Activated naive CD4-positive, alpha-beta T cell treated with anti-CD3 and anti-CD28 coated beads for 36 hours (primary cell): Measurements from ENCODE around the gene NENF. TPM values are rescaled to one million over a fixed set of nuclear protein-coding genes. Genes with fewer than 3 reads are reported as not detected.

Experiments
- CTCF ChIA-PET: fragments of 350-600 bp; sonication (Branson Sonifier 250); formaldehyde crosslinking; loops from one replicate; lab custom pipeline; 2021; ENCODE audit warnings: antibody characterized with exemption; lab: Charles Lee
- DNase-seq: peaks from one replicate; pipeline ENCODE4 v3.0.0-alpha.2; 2020
- H3K27ac Mint-ChIP-seq: one replicate; pipeline ENCODE4 v1.8.0; 2021; ENCODE audit warnings: mild to moderate bottlenecking, mixed read lengths
- H3K27me3 Mint-ChIP-seq: one replicate; pipeline ENCODE4 v1.8.0; 2021; ENCODE audit warnings: low read depth, mixed read lengths
- H3K36me3 Mint-ChIP-seq: one replicate; pipeline ENCODE4 v1.8.0; 2021; ENCODE audit warnings: low read depth, mixed read lengths
- H3K4me1 Mint-ChIP-seq: one replicate; pipeline ENCODE4 v1.8.0; 2021; ENCODE audit warnings: low read depth, mixed read lengths
- H3K4me3 Mint-ChIP-seq: one replicate; pipeline ENCODE4 v1.8.0; 2021; ENCODE audit warnings: mild to moderate bottlenecking, moderate library complexity, mixed read lengths
- H3K9me3 Mint-ChIP-seq: one replicate; pipeline ENCODE4 v1.8.0; 2021; ENCODE audit warnings: mixed read lengths
- intact Hi-C: fragments of 100-400 bp; cut with micrococcal nuclease; formaldehyde crosslinking; loops from one replicate; pipeline ENCODE4 v1.15.1; 2023
- total RNA-seq, 2 experiments: library from RNA; stranded (reverse); gene quantifications; one replicate each; pipeline ENCODE4 v1.2.3, GENCODE V29; 2021

The NENF gene
- total RNA-seq, 2 experiments from 2014 or later = 27.0 to 30.9 TPM

- Mint-ChIP-seq H3K27me3 (no peaks in the 10 kb centered on the region), H3K9me3 (no peaks in the 10 kb centered on the region), H3K27ac (no peak overlapping the region), H3K4me1 (peaks cover 23% of the 10 kb centered on the region), H3K4me3 (no peak overlapping the region), H3K36me3 (peaks cover 25% of the 10 kb centered on the region)
- no peak for DNase-seq
- CTCF ChIA-PET = no interaction called here
- intact Hi-C loops = loop anchor here (5.0 kb wide), 2 partner anchors 195 to 580 kb away; partner anchors contain the start of genes ATF3 and LPGAT1
Observed at GRCh38 chr1:212412374-212412773, 20.3 kb upstream of the NENF start.

- no peaks in the 10 kb centered on the region for H3K9me3 Mint-ChIP-seq
- no peaks in the 10 kb centered on the region for H3K27me3 Mint-ChIP-seq
- CTCF ChIA-PET = interaction anchor here (0.7 to 2.6 kb wide), 2 partner anchors 42 to 437 kb away, joined by 3 to 16 read pairs; no protein-coding TSS in a partner anchor
- no peak overlapping the region for H3K27ac Mint-ChIP-seq
- intact Hi-C loops = loop anchor here (1.0 to 5.0 kb wide), 8 partner anchors 18 to 837 kb away; partner anchors contain the start of genes ATF3, DTL, INTS7 and LPGAT1
- peaks cover 23% of the 10 kb centered on the region for H3K4me1 Mint-ChIP-seq
- H3K4me3 Mint-ChIP-seq = peak overlapping the region; percentile 95
- H3K36me3 Mint-ChIP-seq = peaks cover 20% of the 10 kb centered on the region
- DNase-seq = no peak
Observed at GRCh38 chr1:212413902-212414327, 18.8 kb upstream of the NENF start.

- Mint-ChIP-seq H3K4me1 (peaks cover 23% of the 10 kb centered on the region), H3K27me3 (no peaks in the 10 kb centered on the region), H3K9me3 (no peaks in the 10 kb centered on the region), H3K27ac (peak within 1 kb of the TSS; percentile 72), H3K36me3 (peaks cover 14% of the 10 kb centered on the region), H3K4me3 (peak within 1 kb of the TSS; percentile 95)
- CTCF ChIA-PET = interaction anchor here (0.7 to 2.6 kb wide), 3 partner anchors 41 to 437 kb away, joined by 3 to 16 read pairs (median 5); no protein-coding TSS in a partner anchor
- intact Hi-C loops = loop anchor here (1.0 to 5.0 kb wide), 8 partner anchors 18 to 837 kb away; partner anchors contain the start of genes ATF3, DTL, INTS7 and LPGAT1
- DNase-seq = peak; percentile 88
Observed at GRCh38 chr1:212414328-212415106, 18.2 kb upstream of the NENF start, which contains the start of gene PACC1. TSS of gene PACC1 (minus strand) at chr1:212414886. CDS start at chr1:212414757, 129 bp downstream.

GRCh38 chr1:212415107-212415841 lies 17.4 kb upstream of the NENF start:
- H3K4me1 Mint-ChIP-seq = peaks cover 23% of the 10 kb centered on the region
- H3K9me3 Mint-ChIP-seq = no peaks in the 10 kb centered on the region
- CTCF ChIA-PET = interaction anchor here (1.0 to 2.6 kb wide), 3 partner anchors 40 to 42 kb away, joined by 3 to 16 read pairs (median 5); no protein-coding TSS in a partner anchor
- H3K4me3 Mint-ChIP-seq = peak overlapping the region; percentile 95
- intact Hi-C loops = loop anchor here (2.0 kb wide), 1 partner anchor 42 kb away; no protein-coding TSS in a partner anchor
- H3K36me3 Mint-ChIP-seq = peaks cover 9% of the 10 kb centered on the region
- DNase-seq = no peak
- H3K27me3 Mint-ChIP-seq = no peaks in the 10 kb centered on the region
- peak overlapping the region; percentile 72 for H3K27ac Mint-ChIP-seq

DNA sequence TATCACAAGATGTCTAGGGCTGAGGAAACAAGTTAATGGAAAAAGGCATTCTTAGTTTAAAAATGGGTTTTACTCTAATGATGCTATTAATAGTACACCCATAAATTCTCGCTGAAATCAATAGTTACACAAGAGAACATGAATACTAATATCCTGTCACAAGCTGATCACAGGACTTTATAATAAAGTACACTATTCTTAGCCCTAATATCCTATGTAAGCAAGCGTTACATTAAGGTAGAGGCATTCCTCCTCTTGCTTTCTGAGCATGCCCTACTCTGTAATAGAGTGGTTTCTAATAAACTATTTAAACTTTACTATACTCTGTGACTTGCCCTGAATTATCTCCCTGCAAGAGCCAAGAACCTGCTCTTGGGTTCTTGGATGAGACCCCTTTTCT lies 11.6 kb upstream of the NENF start:
- Mint-ChIP-seq H3K4me3 (no peak overlapping the region), H3K36me3 (no peaks in the 10 kb centered on the region), H3K9me3 (no peaks in the 10 kb centered on the region), H3K27ac (no peak overlapping the region), H3K27me3 (no peaks in the 10 kb centered on the region), H3K4me1 (no peaks in the 10 kb centered on the region)
- DNase-seq = no peak
- CTCF ChIA-PET = interaction anchor here (3.4 kb wide), 1 partner anchor 35 kb away, joined by 12 read pairs; no protein-coding TSS in a partner anchor
- intact Hi-C loops = no loop called here

GRCh38 chr1:212423879-212424278 lies 8.8 kb upstream of the NENF start:
- no peak overlapping the region for H3K4me3 Mint-ChIP-seq
- intact Hi-C loops = no loop called here

DNA sequence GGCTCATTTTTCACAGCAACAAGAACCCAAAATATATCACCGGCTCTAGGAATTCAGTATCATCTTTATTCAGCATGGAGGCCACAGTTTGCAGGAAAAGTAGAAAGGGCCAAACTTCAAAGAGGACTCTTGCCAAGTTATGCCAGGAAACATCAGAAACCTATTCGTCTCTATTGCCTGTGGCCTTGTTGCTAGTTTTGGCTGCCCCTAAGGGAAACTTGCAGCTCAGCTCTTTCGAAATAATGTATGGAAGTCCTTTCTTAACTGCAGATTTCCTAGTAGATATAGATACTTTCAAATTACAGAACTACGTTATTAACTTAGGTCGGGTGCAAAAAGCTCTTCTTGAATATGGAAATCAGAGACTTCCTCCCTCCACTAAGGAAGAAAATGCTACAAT lies 4.2 kb upstream of the NENF start:
- Mint-ChIP-seq H3K27me3 (no peaks in the 10 kb centered on the region), H3K9me3 (no peaks in the 10 kb centered on the region), H3K4me3 (no peak overlapping the region), H3K36me3 (no peaks in the 10 kb centered on the region), H3K4me1 (peaks cover 17% of the 10 kb centered on the region), H3K27ac (no peak overlapping the region)
- intact Hi-C loops = no loop called here
- CTCF ChIA-PET = interaction anchor here (0.8 to 6.4 kb wide), 3 partner anchors 28 to 49 kb away, joined by 3 to 47 read pairs (median 4); no protein-coding TSS in a partner anchor
- no peak for DNase-seq

More at GRCh38 chr1:212423879-212424278, 8.8 kb upstream of the NENF start:
- CTCF ChIA-PET = interaction anchor here (0.7 to 1.1 kb wide), 2 partner anchors 30 to 32 kb away, joined by 3 to 4 read pairs; no protein-coding TSS in a partner anchor
- no peak for DNase-seq
- Mint-ChIP-seq H3K36me3 (no peaks in the 10 kb centered on the region), H3K4me1 (no peaks in the 10 kb centered on the region), H3K9me3 (no peaks in the 10 kb centered on the region), H3K27ac (no peak overlapping the region), H3K27me3 (no peaks in the 10 kb centered on the region)

DNA sequence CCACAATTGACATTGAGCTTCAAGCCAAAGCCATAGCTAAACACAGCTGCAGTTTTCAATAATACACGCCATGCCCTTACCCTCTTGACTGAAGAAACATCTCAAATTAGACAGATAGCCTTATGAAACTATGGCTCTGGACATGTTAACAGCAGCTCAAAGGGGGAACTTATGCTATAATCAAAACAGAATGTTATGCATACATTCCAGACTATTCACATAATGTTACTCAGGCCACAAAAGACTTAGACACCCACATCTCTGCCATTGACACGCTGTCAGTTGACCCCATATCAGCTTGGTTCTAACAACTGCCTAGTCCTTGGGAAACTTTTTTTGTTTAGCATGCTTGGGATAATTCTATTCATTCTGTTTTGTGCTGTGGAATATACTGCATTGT lies 2.3 kb upstream of the NENF start:
- intact Hi-C loops = loop anchor here (5.0 kb wide), 1 partner anchor 753 kb away; the partner anchor contains the start of gene NEK2
- CTCF ChIA-PET = interaction anchor here (1.0 to 6.4 kb wide), 2 partner anchors 26 to 62 kb away, joined by 3 to 47 read pairs; no protein-coding TSS in a partner anchor
- Mint-ChIP-seq H3K27me3 (no peaks in the 10 kb centered on the region), H3K27ac (no peak overlapping the region), H3K36me3 (no peaks in the 10 kb centered on the region), H3K9me3 (no peaks in the 10 kb centered on the region), H3K4me3 (no peak overlapping the region), H3K4me1 (peaks cover 27% of the 10 kb centered on the region)
- DNase-seq = no peak

DNA sequence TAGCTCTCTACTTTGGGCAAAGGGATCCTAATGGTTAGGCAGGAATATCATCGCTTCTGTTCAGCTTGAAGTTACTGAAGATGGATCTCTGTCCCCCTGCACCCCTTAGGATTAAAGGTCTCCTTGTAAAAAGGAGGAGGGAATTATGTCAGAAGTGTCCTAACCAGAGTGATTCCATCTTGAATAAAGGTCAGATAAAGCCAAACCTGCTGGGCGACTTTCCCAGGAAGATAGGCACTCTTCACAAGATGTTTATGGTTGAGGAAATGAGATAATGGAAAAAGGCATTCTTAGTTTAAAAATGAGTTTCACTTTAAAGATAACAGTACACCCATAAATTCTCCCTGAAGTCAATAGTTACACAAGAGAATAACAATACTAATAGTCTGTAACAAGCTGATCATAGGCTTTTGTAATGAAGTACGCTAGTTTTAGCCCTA lies 1.7 kb upstream of the NENF start:
- Mint-ChIP-seq H3K27ac (peak overlapping the region; percentile 14), H3K36me3 (no peaks in the 10 kb centered on the region), H3K4me3 (no peak overlapping the region), H3K9me3 (no peaks in the 10 kb centered on the region), H3K4me1 (peaks cover 27% of the 10 kb centered on the region), H3K27me3 (no peaks in the 10 kb centered on the region)
- DNase-seq = no peak
- intact Hi-C loops = loop anchor here (5.0 kb wide), 1 partner anchor 754 kb away; the partner anchor contains the start of gene NEK2
- CTCF ChIA-PET = interaction anchor here (0.6 to 6.4 kb wide), 3 partner anchors 26 to 246 kb away, joined by 4 to 47 read pairs (median 4); no protein-coding TSS in a partner anchor

DNA sequence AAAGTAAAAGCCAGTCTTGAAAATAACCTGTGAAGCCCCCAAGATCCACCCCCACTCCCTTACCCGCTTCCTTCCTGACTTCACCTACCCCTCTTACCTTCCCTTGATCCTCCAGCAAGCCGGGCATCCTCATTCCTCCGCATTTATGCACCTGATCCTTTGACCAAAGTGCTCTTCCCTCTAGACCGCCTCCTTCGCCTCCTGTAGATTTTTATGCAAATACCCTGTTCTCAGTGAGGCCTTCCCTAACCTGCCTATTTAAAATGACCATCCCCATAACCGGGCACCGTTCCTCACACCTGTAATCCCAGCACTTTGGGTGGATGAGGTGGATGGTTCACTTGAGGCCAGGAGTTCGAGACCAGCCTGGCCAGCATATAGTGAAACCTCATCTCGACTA lies 1.1 kb upstream of the NENF start:
- Mint-ChIP-seq H3K4me1 (peaks cover 27% of the 10 kb centered on the region), H3K9me3 (no peaks in the 10 kb centered on the region), H3K27me3 (no peaks in the 10 kb centered on the region), H3K27ac (no peak overlapping the region), H3K4me3 (no peak overlapping the region), H3K36me3 (no peaks in the 10 kb centered on the region)
- CTCF ChIA-PET = interaction anchor here (1.4 to 6.4 kb wide), 3 partner anchors 24 to 396 kb away, joined by 3 to 47 read pairs (median 5); partner anchors contain the start of genes DTL and INTS7
- no peak for DNase-seq
- intact Hi-C loops = loop anchor here (1.0 to 5.0 kb wide), 5 partner anchors 17 to 853 kb away; partner anchors contain the start of genes NEK2, PACC1, PPP2R5A and SLC30A1

- Mint-ChIP-seq H3K4me1 (peaks cover 30% of the 10 kb centered on the region), H3K9me3 (no peaks in the 10 kb centered on the region), H3K36me3 (no peaks in the 10 kb centered on the region), H3K27ac (no peak overlapping the region), H3K4me3 (peak overlapping the region; percentile 76), H3K27me3 (no peaks in the 10 kb centered on the region)
- intact Hi-C loops = loop anchor here (1.0 to 5.0 kb wide), 5 partner anchors 18 to 853 kb away; partner anchors contain the start of genes NEK2, PACC1, PPP2R5A and SLC30A1
- CTCF ChIA-PET = interaction anchor here (1.2 to 1.7 kb wide), 3 partner anchors 23 to 397 kb away, joined by 3 to 5 read pairs (median 3); partner anchors contain the start of genes DTL and INTS7
- no peak for DNase-seq
Observed at GRCh38 chr1:212432272-212432660, 454 bp upstream of the NENF start.
